Skeletal muscle cell (primary cell): ENCODE results near the gene ANKRD61.
"Not testable (repeated sequence)": the region's sequence is repeated elsewhere in the genome, so short reads cannot be mapped to it uniquely, and the experiment has no call there.

Experiments
- DNase-seq: peaks from one replicate; pipeline ENCODE4 v3.0.0-alpha.2; 2010; ENCODE audit warnings: low read depth
- H3K4me3 ChIP-seq: 2 replicates; pipeline ENCODE4 v1.5.1; 2011; ENCODE audit warnings: low read depth, mild to moderate bottlenecking, control low read depth, low read length, moderate library complexity

The ANKRD61 gene

DNA sequence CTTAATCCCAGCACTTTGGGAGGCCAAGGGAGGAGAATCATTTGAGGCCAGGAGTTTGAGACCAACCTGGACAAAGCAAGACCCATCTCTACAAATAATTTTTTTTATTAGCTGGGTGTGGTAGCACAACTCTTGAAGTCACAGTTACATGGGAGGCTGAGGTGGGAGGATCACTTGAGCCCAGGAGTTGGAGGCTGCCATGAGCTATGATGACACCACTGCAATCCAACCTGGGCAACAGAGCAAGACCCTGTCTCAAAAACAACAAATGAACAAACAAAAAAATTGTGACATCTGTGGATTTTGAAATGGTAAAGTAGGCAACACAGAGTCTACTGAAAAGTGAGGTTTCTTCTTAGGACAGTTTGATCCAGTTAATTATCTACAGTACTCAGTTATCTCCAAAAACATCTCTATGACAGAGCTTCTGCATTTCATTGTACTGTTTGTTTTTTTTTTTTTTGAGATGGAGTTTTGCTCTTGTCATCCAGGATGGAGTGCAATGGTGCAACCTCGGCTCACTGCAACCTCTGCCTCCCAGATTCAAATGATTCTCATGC, 3.3 kb upstream of the ANKRD61 start:
- H3K4me3 ChIP-seq = no peak overlapping the region
- no peak for DNase-seq

DNA sequence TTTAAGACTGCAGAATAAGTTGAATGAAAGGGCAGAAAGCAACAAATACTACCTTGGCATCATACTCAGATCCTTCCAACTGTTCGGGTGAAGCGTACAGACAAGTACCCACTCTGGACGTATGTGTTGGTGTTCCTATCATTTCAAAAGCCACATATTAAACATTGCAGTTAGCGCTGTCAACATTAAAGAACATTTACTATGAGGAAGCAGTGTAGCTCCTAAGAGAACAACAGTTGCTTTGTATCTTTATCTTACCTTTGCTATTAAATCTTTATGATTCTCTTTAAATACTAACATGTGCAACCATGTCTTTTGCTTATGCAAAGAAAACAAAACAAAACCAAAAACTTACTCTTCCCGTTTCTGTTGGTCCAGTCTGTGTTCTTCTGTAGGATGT, 2.6 kb upstream of the ANKRD61 start:
- no peak overlapping the region for H3K4me3 ChIP-seq
- no peak for DNase-seq

DNA sequence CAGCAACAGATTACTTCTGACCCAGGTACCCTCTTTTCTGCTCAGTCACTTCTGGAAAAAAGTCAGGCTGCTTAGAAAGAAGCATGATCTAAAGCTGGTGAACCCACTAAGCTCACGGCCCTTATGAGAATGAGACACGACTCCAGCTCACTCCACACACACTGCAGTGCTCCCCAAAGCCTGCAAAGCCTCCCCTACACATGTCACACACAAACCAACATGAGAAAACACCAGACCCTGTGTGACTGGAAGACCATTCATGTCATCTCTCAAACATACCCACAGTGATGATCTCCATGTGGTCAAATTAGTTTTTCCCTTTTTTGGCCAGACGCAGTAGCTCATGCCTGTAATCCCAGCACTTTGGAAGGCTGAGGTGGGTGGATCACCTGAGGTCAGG, 391 bp downstream of the ANKRD61 start:
- no peak overlapping the region for H3K4me3 ChIP-seq
- no peak for DNase-seq

DNA sequence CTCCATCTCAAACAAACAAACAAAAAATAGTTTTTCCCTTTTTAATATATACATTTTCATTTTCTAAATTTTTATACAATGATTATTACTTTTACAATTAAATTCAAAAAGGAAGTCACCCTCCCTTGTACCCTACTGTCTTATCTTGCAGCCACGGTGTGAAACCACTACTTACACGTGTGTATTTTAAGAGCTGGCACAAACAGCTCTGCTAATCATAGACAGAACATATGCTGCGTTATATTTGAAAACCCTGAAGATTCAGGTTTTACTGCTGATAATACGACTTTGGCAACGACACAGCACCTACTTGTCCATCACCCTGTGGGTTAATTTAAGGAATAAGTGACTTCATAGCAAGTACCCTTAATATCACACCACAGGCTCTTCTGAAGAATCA, 991 bp downstream of the ANKRD61 start:
- H3K4me3 ChIP-seq = no peak overlapping the region
- DNase-seq = no peak

DNA sequence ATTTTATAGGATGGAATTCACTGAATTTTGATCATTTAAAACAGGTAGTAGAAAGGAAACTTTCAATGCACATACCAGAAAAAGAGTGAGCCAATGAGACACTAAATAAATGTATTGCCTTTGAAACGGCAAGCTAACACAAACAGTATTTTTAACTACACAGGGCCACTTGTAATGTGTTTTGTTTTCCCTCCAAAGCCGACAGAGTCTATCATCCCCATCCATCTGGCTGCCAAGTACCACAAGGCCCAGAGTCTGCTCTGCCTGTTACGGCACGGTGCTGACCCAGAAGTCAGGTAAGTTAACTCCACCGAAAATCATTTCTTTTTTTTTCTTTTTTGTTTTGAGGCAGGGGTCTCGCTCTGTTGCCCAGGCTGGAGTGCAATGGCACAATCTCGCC, 1.5 kb downstream of the ANKRD61 start:
- H3K4me3 ChIP-seq = no peak overlapping the region
- no peak for DNase-seq

DNA sequence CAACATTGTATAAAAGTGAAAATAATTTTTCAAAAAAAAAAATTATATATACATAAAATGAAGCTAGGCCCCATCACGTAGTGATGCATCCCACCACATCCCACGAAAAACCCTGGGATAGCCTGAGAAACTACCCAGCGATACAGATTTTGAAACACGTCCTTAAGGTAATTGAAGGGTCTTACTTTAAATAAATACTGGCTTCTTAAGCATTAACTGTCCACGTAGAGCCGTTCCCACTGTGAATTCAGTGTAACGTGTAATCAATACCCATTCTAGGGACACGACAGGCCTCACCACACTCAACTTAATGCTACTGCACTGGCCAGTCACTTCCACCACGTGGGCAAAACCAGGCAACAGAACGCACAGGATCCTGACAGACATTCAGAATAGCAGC, 4.0 kb downstream of the ANKRD61 start:
- no peak for DNase-seq
- H3K4me3 ChIP-seq = no peak overlapping the region

DNA sequence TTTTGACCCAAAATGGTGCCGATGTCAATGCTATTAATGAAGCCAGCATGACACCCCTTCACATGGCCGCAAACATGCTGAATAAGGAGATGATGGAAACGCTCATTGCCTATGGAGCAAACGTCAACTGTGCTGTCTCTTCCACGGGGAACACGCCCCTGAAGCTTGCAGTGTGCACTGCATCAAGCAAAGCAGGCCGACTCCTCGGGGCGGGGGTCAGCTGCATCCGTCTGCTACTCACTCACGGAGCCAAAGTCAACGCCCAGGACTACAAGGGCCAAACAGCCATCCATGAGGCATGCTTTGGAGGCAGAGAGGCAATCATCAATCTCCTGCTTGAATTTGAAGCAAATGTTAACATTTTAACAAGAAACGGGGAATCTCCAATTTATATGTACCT, 4.5 kb downstream of the ANKRD61 start:
- H3K4me3 ChIP-seq = no peak overlapping the region
- no peak for DNase-seq

DNA sequence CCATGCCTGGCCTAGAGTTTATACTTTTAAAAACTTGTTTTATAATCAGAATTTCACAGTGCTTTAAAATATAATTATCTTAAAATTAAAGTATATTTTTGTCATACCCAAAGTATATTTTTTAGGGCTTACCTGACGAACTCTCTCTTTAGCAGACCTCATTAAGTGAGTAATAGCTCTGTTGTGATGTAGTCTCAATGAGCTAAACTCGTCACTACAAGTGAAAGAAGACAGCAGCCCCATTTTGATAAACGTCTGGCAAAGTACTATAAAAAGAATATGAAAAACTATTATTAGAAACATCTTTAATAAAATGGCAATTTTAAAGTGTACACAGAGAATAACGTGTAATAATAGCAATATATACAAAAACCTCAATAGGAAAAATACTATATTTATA, 18.6 kb downstream of the ANKRD61 start:
- no peak overlapping the region for H3K4me3 ChIP-seq
- no peak for DNase-seq

DNA sequence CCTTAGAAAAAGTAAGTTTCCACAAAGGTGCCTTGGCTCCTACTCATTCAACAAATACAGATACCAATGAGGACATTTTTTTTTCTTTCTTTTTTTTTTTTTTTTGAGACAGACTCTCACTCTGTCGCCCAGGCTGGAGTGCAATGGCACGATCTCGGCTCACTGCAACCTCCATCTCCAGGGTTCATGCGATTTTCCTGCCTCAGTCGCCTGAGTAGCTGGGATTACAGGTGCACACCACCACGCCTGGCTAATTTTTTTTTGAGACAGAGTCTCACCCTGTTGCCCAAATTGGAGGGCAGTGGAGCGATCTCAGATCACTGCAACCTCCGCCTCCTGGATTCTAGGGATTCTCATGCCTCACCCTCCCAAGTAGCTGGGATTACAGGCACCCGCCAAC, 20.0 kb downstream of the ANKRD61 start:
- DNase-seq, H3K4me3 ChIP-seq: not testable (repeated sequence)

DNA sequence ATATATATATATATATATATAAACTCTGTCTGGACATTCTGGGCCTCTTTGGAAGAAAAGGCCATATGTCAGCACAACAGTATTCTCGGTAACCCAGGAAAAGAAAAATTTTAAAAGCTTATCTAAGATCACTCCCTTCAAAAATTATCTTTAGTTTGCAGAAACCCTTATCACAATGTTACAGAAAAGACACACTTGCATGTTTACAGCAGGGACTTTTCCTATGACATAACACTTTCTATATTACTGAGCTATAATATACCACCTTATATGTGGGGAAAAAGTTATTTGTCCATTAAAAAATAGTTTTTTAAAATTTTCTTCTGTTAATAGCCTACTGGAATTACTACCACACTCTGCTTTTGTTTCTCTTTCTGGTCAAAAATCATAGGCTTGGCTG, 25.4 kb downstream of the ANKRD61 start:
- H3K4me3 ChIP-seq = no peak overlapping the region
- DNase-seq = no peak

DNA sequence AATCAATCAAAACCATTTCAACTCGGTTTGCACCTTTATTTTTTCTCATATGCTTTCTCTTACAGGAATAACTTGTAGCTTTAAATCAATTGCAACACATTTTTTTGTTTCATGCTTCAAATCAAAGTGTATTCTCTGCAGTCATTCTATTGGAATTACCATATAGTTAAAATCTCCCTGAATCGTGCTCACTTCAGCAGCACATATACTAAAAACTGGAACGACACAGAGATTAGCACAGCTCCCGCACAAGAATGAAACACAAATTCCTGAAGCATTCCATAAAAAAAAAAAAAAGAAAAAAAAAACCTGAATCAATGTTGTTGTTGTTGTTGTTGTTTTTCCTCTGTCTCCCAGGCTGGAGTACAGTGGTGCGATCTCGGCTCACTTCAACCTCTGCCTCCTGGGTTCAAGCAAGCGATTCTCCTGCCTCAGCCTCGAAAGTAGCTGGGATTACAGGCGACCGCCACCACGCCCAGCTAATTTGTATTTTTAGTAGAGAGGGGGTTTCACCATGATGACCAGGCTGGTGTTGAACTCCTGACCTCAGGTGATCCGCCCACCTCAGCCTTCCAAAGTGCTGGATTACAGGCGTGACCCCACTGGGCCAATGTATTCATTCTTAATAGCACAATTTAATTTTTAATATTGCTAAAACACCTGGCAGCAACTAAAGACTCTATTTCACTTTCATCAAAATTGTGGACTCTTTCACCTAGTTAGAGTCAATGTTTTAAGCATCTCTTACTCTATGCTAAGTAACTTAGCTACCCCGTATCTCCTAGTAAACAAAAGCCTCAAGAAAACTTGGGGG, 26.3 kb downstream of the ANKRD61 start:
- H3K4me3 ChIP-seq = peak overlapping the region; percentile 87
- no peak for DNase-seq

DNA sequence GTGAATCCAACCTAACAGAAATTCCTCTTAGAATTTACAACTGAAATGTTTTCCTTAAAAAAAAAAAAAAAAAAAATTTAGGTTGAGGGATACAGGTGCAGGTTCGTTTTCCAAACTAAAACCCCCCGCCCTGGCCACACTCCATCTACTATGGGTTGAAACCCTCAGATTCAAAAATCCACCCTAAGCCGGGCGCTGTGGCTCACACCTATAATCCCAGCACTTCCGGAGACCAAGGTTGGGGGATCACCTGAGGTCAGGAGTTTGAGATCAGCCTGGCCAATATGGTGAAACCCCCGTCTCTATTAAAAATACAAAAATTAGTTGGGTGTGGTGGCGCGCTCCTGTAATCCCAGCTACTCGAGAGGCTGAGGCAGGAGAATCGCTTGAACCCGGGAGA, 28.8 kb downstream of the ANKRD61 start:
- H3K4me3 ChIP-seq, DNase-seq: not testable (repeated sequence)

DNA sequence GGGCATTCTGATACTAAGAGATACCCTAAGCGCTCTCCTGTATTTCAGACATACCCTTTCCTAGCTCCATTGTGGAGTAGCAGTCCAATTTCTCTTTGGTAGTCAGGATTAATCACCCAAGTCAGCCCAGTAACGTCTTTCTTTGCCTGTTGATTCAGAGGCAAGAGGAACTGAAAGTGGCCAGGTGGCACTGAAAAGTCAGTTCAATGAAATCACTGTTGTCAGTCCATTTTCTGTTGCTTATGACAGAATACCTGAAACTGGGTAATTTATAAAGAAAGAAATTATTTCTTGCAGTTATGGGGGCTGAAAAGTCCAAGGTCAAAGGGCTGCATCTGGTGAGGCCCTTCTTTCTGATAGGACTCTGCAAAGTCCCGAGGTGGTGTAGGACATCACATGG, 40.2 kb downstream of the ANKRD61 start:
- no peak overlapping the region for H3K4me3 ChIP-seq
- DNase-seq = no peak

DNA sequence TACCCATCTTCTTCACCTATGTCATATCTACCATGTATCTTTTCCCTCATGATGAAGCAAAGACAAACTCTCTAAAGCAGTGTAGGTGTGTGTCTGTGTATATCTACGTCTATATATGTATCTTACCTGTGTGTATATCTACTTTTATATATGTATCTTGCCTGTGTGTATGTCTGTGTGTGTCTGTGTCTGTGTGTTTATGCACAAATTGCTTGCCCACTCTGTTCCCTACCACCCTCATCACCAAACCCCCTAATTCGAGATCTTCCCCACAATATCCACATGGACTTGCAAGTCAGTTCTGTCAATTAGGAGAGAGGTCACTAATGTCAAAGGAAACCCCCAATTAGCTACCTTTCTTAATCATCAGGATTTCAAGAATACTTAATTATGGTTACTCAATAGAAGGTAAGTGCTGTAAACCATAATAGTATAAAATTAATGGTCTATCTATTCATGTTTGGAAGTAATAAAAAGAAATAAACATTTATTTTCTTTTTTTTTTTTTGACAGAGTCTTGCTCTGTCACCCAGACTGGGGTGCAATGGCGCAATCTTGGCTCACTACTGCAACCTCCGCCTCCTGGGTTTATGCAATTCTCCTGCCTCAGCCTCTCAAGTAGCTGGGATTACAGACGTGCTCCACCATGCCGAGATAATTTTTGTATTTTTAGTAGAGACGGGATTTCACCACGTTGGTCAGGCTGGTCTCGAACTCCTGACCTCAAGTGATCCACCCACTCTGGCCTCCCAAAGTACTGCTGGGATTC, 43.6 kb downstream of the ANKRD61 start:
- no peak for DNase-seq
- no peak overlapping the region for H3K4me3 ChIP-seq

DNA sequence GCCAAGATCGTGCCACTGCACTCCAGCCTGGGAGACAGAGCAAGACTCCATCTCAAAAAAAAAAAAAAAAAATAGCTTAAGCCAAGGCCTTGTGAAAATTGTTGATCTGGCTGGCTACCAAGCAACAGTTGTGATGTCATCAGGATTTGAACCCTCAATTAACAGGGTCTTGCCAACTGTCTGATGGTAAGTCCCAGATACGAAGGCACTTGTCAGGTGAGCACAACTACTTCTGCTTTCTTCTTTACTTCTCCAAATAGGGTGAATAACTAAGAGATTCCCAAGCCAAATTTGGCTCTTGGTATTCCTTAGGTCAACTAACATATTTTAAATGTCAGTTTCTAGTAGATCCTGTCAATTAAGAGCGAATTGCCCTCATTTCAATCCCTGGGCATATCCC, 47.4 kb downstream of the ANKRD61 start:
- DNase-seq = no peak
- no peak overlapping the region for H3K4me3 ChIP-seq

DNA sequence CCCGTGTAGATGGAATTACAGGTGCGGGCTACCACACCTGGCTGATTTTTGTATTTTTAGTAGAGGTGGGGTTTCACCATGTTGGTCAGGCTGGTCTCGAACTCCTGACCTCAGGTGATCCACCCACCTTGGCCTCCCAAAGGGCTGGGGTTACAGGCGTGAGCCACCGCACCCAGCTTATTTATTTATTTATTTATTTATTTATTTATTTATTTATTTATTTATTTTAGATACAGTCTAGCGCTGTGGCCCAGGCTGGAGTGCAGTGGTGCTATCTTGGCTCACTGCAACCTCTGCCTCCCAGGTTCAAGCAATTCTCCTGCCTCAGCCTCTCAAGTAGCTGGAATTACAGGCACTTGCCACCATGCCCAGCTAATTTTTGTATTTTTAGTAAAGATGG, 51.9 kb downstream of the ANKRD61 start:
- DNase-seq, H3K4me3 ChIP-seq: not testable (repeated sequence)
